Testis (tissue), 3 donors: ENCODE data around the gene ANKRD9. TPM values are rescaled to one million over a fixed set of nuclear protein-coding genes. Genes with fewer than 3 reads are reported as not detected.
"Not testable (repeated sequence)": the region's sequence is repeated elsewhere in the genome, so short reads cannot be mapped to it uniquely, and the experiment has no call there.

ENCODE experiments used
- DNase-seq: peaks from one replicate; pipeline ENCODE4 v3.0.0-alpha.2; 2019
- H3K27ac ChIP-seq, 2 donors: fragments of 200-600 bp; sonication (generic); one replicate each; pipeline ENCODE4 v1.5.1; 2019
- H3K27me3 ChIP-seq: fragments of 200-600 bp; sonication (generic); one replicate; pipeline ENCODE4 v1.5.1; 2019
- H3K36me3 ChIP-seq: fragments of 200-600 bp; sonication (generic); one replicate; pipeline ENCODE4 v1.5.1; 2017; ENCODE audit warnings: low read depth; ENCODE audit errors: missing control alignments
- H3K4me1 ChIP-seq: fragments of 200-600 bp; sonication (generic); one replicate; pipeline ENCODE4 v1.5.1; 2019
- H3K4me3 ChIP-seq, 2 donors: fragments of 200-600 bp; sonication (generic); one replicate each; pipeline ENCODE4 v1.5.1; 2017 to 2019
- H3K9me3 ChIP-seq: fragments of 200-600 bp; sonication (generic); one replicate; pipeline ENCODE4 v1.5.1; 2017
- CTCF ChIP-seq, 3 experiments: fragments of 450-650 bp in 2 of 3; fragments of 200-600 bp in 1 of 3; sonication (generic) in 1 of 3; IDR thresholded peaks; one replicate each; pipeline ENCODE4 v1.5.1; 2016 to 2019; ENCODE audit warnings: antibody characterized with exemption in 3 of 3, mild to moderate bottlenecking in 2 of 3, moderate library complexity in 1 of 3
- POLR2A ChIP-seq: fragments of 450-650 bp; IDR thresholded peaks from one replicate; pipeline ENCODE4 v1.6.1; 2017; ENCODE audit warnings: antibody characterized with exemption, mild to moderate bottlenecking, moderate library complexity
- WGBS, 2 donors: methylation state at CpG; one replicate each; pipeline ENCODE4 v1.1.5; 2018; 5-methylcytosine and 5-hydroxymethylcytosine counted together
- intact Hi-C: fragments of 100-400 bp; cut with DNase I; formaldehyde crosslinking; loops from one replicate; pipeline ENCODE4 v1.15.1; 2023; ENCODE audit warnings: low total_unique reads
- polyA plus RNA-seq: library from polyadenylated mRNA; stranded (reverse); fragments of 350-450 nt; fragmentation: Illumina TruSeq; extraction: RNeasy Lipid Tissue Mini Kit (QIAGEN cat#74804); gene quantifications from one replicate; pipeline ENCODE4 v1.2.3, GENCODE V29; 2014; ENCODE audit warnings: low read depth, low replicate concordance; ENCODE audit not compliant: insufficient read depth
- total RNA-seq, 2 donors: library from RNA; depleted of rRNA; stranded (reverse); fragments of >200 nt; gene quantifications; one replicate each; pipeline ENCODE4 v1.2.3, GENCODE V29; 2016

The ANKRD9 gene
- total and polyA plus RNA-seq, 3 donors from 2014 or later, result 21.0 to 153 (median 88.7) TPM

- peak; percentile 42 for DNase-seq
- WGBS, 2 donors, result 35 to 44% methylated on average over 18 to 29 of the region's 29 CpGs
Observed at GRCh38 chr14:102545461-102546265, 36.1 kb upstream of the ANKRD9 start.

GRCh38 chr14:102544747-102545460 lies 35.3 kb upstream of the ANKRD9 start:
- no peak for TF ChIP-seq CTCF (IDR thresholded peaks at IDR 0.05)
- no peak for TF ChIP-seq POLR2A
- Histone ChIP-seq H3K27ac (peak overlapping the region; percentile 22 to 61), H3K9me3 (no peaks in the 10 kb centered on the region), H3K4me1 (peaks cover 7% of the 10 kb centered on the region), H3K36me3 (no peaks in the 10 kb centered on the region), H3K27me3 (no peaks in the 10 kb centered on the region), H3K4me3 (peak overlapping the region; percentile 38 to 42)
- intact Hi-C loops, result no loop called here
- no peak for DNase-seq
- WGBS, 2 donors, result 10 to 29% methylated on average over 2 to 31 of the region's 66 CpGs

More at GRCh38 chr14:102545461-102546265, 36.1 kb upstream of the ANKRD9 start:
- TF ChIP-seq CTCF (IDR thresholded peaks at IDR 0.05), result no peak
- no peaks in the 10 kb centered on the region for H3K27me3 ChIP-seq
- peak overlapping the region; percentile 22 to 61 for H3K27ac ChIP-seq
- no peaks in the 10 kb centered on the region for H3K4me1 ChIP-seq
- no peaks in the 10 kb centered on the region for H3K36me3 ChIP-seq
- peak overlapping the region; percentile 38 to 42 for H3K4me3 ChIP-seq
- no peaks in the 10 kb centered on the region for H3K9me3 ChIP-seq
- intact Hi-C loops, result no loop called here

- Histone ChIP-seq H3K27me3 (no peaks in the 10 kb centered on the region), H3K4me1 (peaks cover 12% of the 10 kb centered on the region), H3K4me3 (peak overlapping the region; percentile 38 to 42), H3K27ac (peak overlapping the region; percentile 16 to 61), H3K9me3 (no peaks in the 10 kb centered on the region), H3K36me3 (no peaks in the 10 kb centered on the region)
- intact Hi-C loops, result no loop called here
- 18 to 33% methylated on average over 9 to 42 of the region's 43 CpGs for WGBS, 2 donors
- no peak for DNase-seq
- no peak for TF ChIP-seq CTCF (IDR thresholded peaks at IDR 0.05)
- TF ChIP-seq POLR2A, result no peak
Observed at GRCh38 chr14:102544046-102544746, 34.6 kb upstream of the ANKRD9 start.

GRCh38 chr14:102541771-102542170 lies 32.2 kb upstream of the ANKRD9 start:
- H3K9me3 ChIP-seq, result no peaks in the 10 kb centered on the region
- intact Hi-C loops, result no loop called here
- WGBS, 2 donors, result 90 to 92% methylated on average over 10 of the region's 10 CpGs
- no peaks in the 10 kb centered on the region for H3K27me3 ChIP-seq
- H3K27ac ChIP-seq, result no peak overlapping the region
- DNase-seq, result no peak
- no peaks in the 10 kb centered on the region for H3K36me3 ChIP-seq
- no peak overlapping the region for H3K4me3 ChIP-seq
- H3K4me1 ChIP-seq, result peaks cover 15% of the 10 kb centered on the region
- TF ChIP-seq POLR2A (no peak), CTCF (IDR thresholded peaks at IDR 0.05) (no peak)

GRCh38 chr14:102541029-102541491 lies 31.5 kb upstream of the ANKRD9 start:
- intact Hi-C loops, H3K27me3 ChIP-seq: not testable (repeated sequence)
- WGBS, 2 donors, result 89 to 98% methylated on average over 7 to 14 of the region's 14 CpGs

More at GRCh38 chr14:102541029-102541491, 31.5 kb upstream of the ANKRD9 start:
- H3K4me3 ChIP-seq, H3K9me3 ChIP-seq, H3K36me3 ChIP-seq, DNase-seq, H3K27ac ChIP-seq: not testable (repeated sequence)
- peaks cover 15% of the 10 kb centered on the region for H3K4me1 ChIP-seq
